Measurements from ENCODE around the gene ADCY4. TPM values are rescaled to one million over a fixed set of nuclear protein-coding genes. Genes with fewer than 3 reads are reported as not detected.

The ADCY4 gene
- total and polyA plus RNA-seq, 2 donors (not counting 3 experiments of a cell fraction or from before 2014, with no cell fraction given): 81.6 to 84.0 TPM

- dilution Hi-C loops (cut with MboI; ENCODE audit: extremely low pct_ligation_motif_present, low sequenced_read_pairs): no loop called here
- Histone ChIP-seq H2AFZ (ENCODE audit: low read depth, low read length) (peak within 1 kb of the TSS; percentile 81), H4K20me1 (replicated peaks; ENCODE audit: control insufficient read depth, extremely low read depth, insufficient read depth, low read length) (no peaks in the 10 kb centered on the region), H3K36me3 (ENCODE audit: control insufficient read depth in 2 of 2, extremely low read depth in 1 of 2, insufficient read depth in 2 of 2, low read length in 2 of 2) (peaks cover 2 to 20% of the 10 kb centered on the region in 2 experiments), H3K79me2 (ENCODE audit: control insufficient read depth, insufficient read depth, low read length) (no peaks in the 10 kb centered on the region), H3K4me1 (ENCODE audit: control insufficient read depth, extremely low read depth, insufficient read depth, low read length) (peaks cover 9% of the 10 kb centered on the region), H3K9ac (replicated peaks; ENCODE audit: extremely low read depth, insufficient read depth, low read length) (peak within 1 kb of the TSS; percentile 98), H3K9me1 (replicated peaks; ENCODE audit: control insufficient read depth, extremely low read depth, insufficient read depth, low read length) (no peaks in the 10 kb centered on the region), H3K4me2 (ENCODE audit: insufficient read depth, low read length) (peak within 1 kb of the TSS; percentile 76), H3K27me3 (ENCODE audit: control insufficient read depth in 2 of 2, insufficient read depth in 2 of 2, low read length in 2 of 2) (no peaks in the 10 kb centered on the region), H3K27ac (ENCODE audit: insufficient read depth, low read depth, low read length) (peak within 1 kb of the TSS; percentile 92), H3K9me3 (replicated peaks; ENCODE audit: control insufficient read depth, insufficient read depth, low read length) (no peaks in the 10 kb centered on the region), H3K4me3 (replicated peaks in 1 of 3; ENCODE audit: insufficient read depth in 1 of 3, low read depth in 1 of 3, low read length in 3 of 3) (peak within 1 kb of the TSS; percentile 58 to 77 (median 65))
- intact Hi-C loops (cut with micrococcal nuclease): loop anchor here (1.0 kb wide), 5 partner anchors 28 to 55 kb away; partner anchors contain the start of genes DHRS1, MDP1 and NOP9
- FAIRE-seq (peak; percentile 79), DNase-seq (ENCODE audit: low read depth, low spot score) (peak; percentile 79)
- CTCF ChIA-PET: interaction anchor here (0.6 to 2.9 kb wide), 17 partner anchors 9 to 1344 kb away, joined by 3 to 35 read pairs (median 4); partner anchors contain the start of genes CHMP4A, CIDEB, IRF9 and MDP1
- TSS peak; percentile 65 for BruUV-seq (replicated peaks)
- TF ChIP-seq POLR2A (IDR thresholded peaks at IDR 0.05; ENCODE audit: low read depth, low read length) (peak; percentile 81), MAX (IDR thresholded peaks at IDR 0.05; ENCODE audit: insufficient read depth, insufficient read length) (peak; percentile 9), MYC (IDR thresholded peaks at IDR 0.05; ENCODE audit: low read depth, low read length) (no peak), JUN (IDR thresholded peaks at IDR 0.05; ENCODE audit: borderline replicate concordance, insufficient read depth, insufficient read length, low read depth) (no peak), EZH2 (IDR thresholded peaks at IDR 0.05; ENCODE audit: borderline replicate concordance, low read depth, low read length, severe bottlenecking) (no peak), CTCF (IDR thresholded peaks at IDR 0.05; ENCODE audit: extremely low read depth in 1 of 2, insufficient read depth in 1 of 2, low read depth in 1 of 2, low read length in 2 of 2) (peak; percentile 74 to 85), POLR2AphosphoS5 (IDR thresholded peaks at IDR 0.05; ENCODE audit: insufficient read depth, low read depth, low read length) (peak; percentile 89)
- POLR2A ChIA-PET: interaction anchor here (0.8 to 1.9 kb wide), 3 partner anchors 9 to 29 kb away, joined by 3 to 17 read pairs (median 4); partner anchors contain the start of gene TINF2
Measured at GRCh38 chr14:24271134-24271833, 63.6 kb downstream of the ADCY4 start, which contains the start of gene RABGGTA. TSS of gene RABGGTA (minus strand) at chr14:24271597. CDS start at chr14:24271115, 482 bp downstream.
